ENCODE data around the gene KCNQ1OT1. TPM values are rescaled to one million over a fixed set of nuclear protein-coding genes. Genes with fewer than 3 reads are reported as not detected.

The KCNQ1OT1 gene
- total RNA-seq, 8 experiments from 2014 or later: 1.2 to 6.3 (median 3.8) TPM

- no peak overlapping the region for H3K4me3 ChIP-seq
- ATAC-seq (replicated peaks in 6 of 8): peak in 4 of 8 experiments; percentile 1 to 18 (median 11)
- H3K27ac ChIP-seq: no peak overlapping the region
- H3K4me1 ChIP-seq (replicated peaks in 1 of 2): peaks cover 33 to 36% of the 10 kb centered on the region in 2 donors
- 92% methylated on average over 5 of the region's 12 CpGs; no CpG with 5 or more reads in 9 of the 10 experiments for WGBS, 10 experiments
- in situ Hi-C loops (cut with MboI; ENCODE audit: low pct_unique_long_range_greater_than_20kb in 2 of 9, low sequenced_read_pairs in 9 of 9, unreplicated experiment in 9 of 9): no loop called here
Measured at GRCh38 chr11:2732940-2733628, 33.3 kb upstream of the KCNQ1OT1 start.

GRCh38 chr11:2732261-2732939, 32.6 kb upstream of the KCNQ1OT1 start:
- WGBS, 10 experiments: 89 to 93% methylated on average over 16 to 23 of the region's 32 CpGs; no CpG with 5 or more reads in 8 of the 10 experiments
- H3K27ac ChIP-seq: no peak overlapping the region
- no peak overlapping the region for H3K4me3 ChIP-seq
- peak in 2 of 8 experiments; percentile 12 for ATAC-seq (replicated peaks in 6 of 8)
- in situ Hi-C loops (cut with MboI; ENCODE audit: low pct_unique_long_range_greater_than_20kb in 2 of 9, low sequenced_read_pairs in 9 of 9, unreplicated experiment in 9 of 9): no loop called here
- H3K4me1 ChIP-seq (replicated peaks in 1 of 2): peaks cover 28 to 31% of the 10 kb centered on the region in 2 donors

GRCh38 chr11:2731130-2732125, 31.6 kb upstream of the KCNQ1OT1 start:
- peak in 1 of 8 experiments; percentile 39 for ATAC-seq (replicated peaks in 6 of 8)
- Histone ChIP-seq H3K27ac (no peak overlapping the region), H3K4me1 (replicated peaks in 1 of 2) (peaks cover 25 to 31% of the 10 kb centered on the region in 2 donors), H3K4me3 (no peak overlapping the region)
- 60 to 100% (median 86%) methylated on average over 1 to 9 of the region's 28 CpGs; no CpG with 5 or more reads in 5 of the 10 experiments for WGBS, 10 experiments
- in situ Hi-C loops (cut with MboI; ENCODE audit: low pct_unique_long_range_greater_than_20kb in 2 of 9, low sequenced_read_pairs in 9 of 9, unreplicated experiment in 9 of 9): no loop called here

GRCh38 chr11:2730272-2731129, 30.7 kb upstream of the KCNQ1OT1 start:
- H3K4me3 ChIP-seq: no peak overlapping the region
- in situ Hi-C loops (cut with MboI; ENCODE audit: low pct_unique_long_range_greater_than_20kb in 2 of 9, low sequenced_read_pairs in 9 of 9, unreplicated experiment in 9 of 9): no loop called here
- H3K4me1 ChIP-seq (replicated peaks in 1 of 2): peaks cover 32 to 37% of the 10 kb centered on the region in 2 donors
- no peak overlapping the region for H3K27ac ChIP-seq
- 60 to 98% (median 74%) methylated on average over 1 to 9 of the region's 16 CpGs; no CpG with 5 or more reads in 5 of the 10 experiments for WGBS, 10 experiments
- no peak for ATAC-seq (replicated peaks in 6 of 8)

- in situ Hi-C loops (cut with MboI; ENCODE audit: low pct_unique_long_range_greater_than_20kb in 2 of 9, low sequenced_read_pairs in 9 of 9, unreplicated experiment in 9 of 9): no loop called here
- WGBS, 10 experiments: 40 to 100% (median 90%) methylated on average over 1 to 4 of the region's 9 CpGs; no CpG with 5 or more reads in 4 of the 10 experiments
- H3K4me1 ChIP-seq (replicated peaks in 1 of 2): peaks cover 32 to 40% of the 10 kb centered on the region in 2 donors
- H3K4me3 ChIP-seq: no peak overlapping the region
- no peak for ATAC-seq (replicated peaks in 6 of 8)
- H3K27ac ChIP-seq: no peak overlapping the region
Measured at GRCh38 chr11:2729841-2730240, 30.0 kb upstream of the KCNQ1OT1 start.

- no peak overlapping the region for H3K4me3 ChIP-seq
- peak in 2 of 8 experiments; percentile 8 to 9 for ATAC-seq (replicated peaks in 6 of 8)
- H3K27ac ChIP-seq: no peak overlapping the region
- WGBS, 10 experiments: 81 to 100% (median 95%) methylated on average over 1 to 4 of the region's 18 CpGs; no CpG with 5 or more reads in 7 of the 10 experiments
- H3K4me1 ChIP-seq (replicated peaks in 1 of 2): peaks cover 33 to 38% of the 10 kb centered on the region in 2 donors
- in situ Hi-C loops (cut with MboI; ENCODE audit: low pct_unique_long_range_greater_than_20kb in 2 of 9, low sequenced_read_pairs in 9 of 9, unreplicated experiment in 9 of 9): no loop called here
Measured at GRCh38 chr11:2728663-2729332, 29.0 kb upstream of the KCNQ1OT1 start.

- Histone ChIP-seq H3K27ac (no peak overlapping the region), H3K4me1 (replicated peaks in 1 of 2) (peaks cover 30 to 36% of the 10 kb centered on the region in 2 donors), H3K4me3 (no peak overlapping the region)
- 40 to 100% (median 60%) methylated on average over 1 to 6 of the region's 17 CpGs; no CpG with 5 or more reads in 3 of the 10 experiments for WGBS, 10 experiments
- no peak for ATAC-seq (replicated peaks in 6 of 8)
- in situ Hi-C loops (cut with MboI; ENCODE audit: low pct_unique_long_range_greater_than_20kb in 2 of 9, low sequenced_read_pairs in 9 of 9, unreplicated experiment in 9 of 9): no loop called here
Measured at GRCh38 chr11:2728128-2728662, 28.4 kb upstream of the KCNQ1OT1 start.

GRCh38 chr11:2726964-2727363, 27.2 kb upstream of the KCNQ1OT1 start:
- WGBS, 10 experiments: 80 to 100% (median 100%) methylated on average over 1 to 2 of the region's 4 CpGs; no CpG with 5 or more reads in 7 of the 10 experiments
- in situ Hi-C loops (cut with MboI; ENCODE audit: low pct_unique_long_range_greater_than_20kb in 2 of 9, low sequenced_read_pairs in 9 of 9, unreplicated experiment in 9 of 9): no loop called here
- ATAC-seq (replicated peaks in 6 of 8): no peak
- peaks cover 27 to 39% of the 10 kb centered on the region in 2 donors for H3K4me1 ChIP-seq (replicated peaks in 1 of 2)
- H3K4me3 ChIP-seq: no peak overlapping the region
- no peak overlapping the region for H3K27ac ChIP-seq

GRCh38 chr11:2725368-2726300, 25.8 kb upstream of the KCNQ1OT1 start:
- Histone ChIP-seq H3K4me3 (no peak overlapping the region), H3K4me1 (replicated peaks in 1 of 2) (peaks cover 40 to 48% of the 10 kb centered on the region in 2 donors), H3K27ac (no peak overlapping the region)
- peak in 5 of 8 experiments; percentile 19 to 93 (median 73) for ATAC-seq (replicated peaks in 6 of 8)
- in situ Hi-C loops (cut with MboI; ENCODE audit: low pct_unique_long_range_greater_than_20kb in 2 of 9, low sequenced_read_pairs in 9 of 9, unreplicated experiment in 9 of 9): no loop called here
- 32 to 96% (median 88%) methylated on average over 1 to 7 of the region's 27 CpGs; no CpG with 5 or more reads in 4 of the 10 experiments for WGBS, 10 experiments

GRCh38 chr11:2724653-2725367, 25.0 kb upstream of the KCNQ1OT1 start:
- in situ Hi-C loops (cut with MboI; ENCODE audit: low pct_unique_long_range_greater_than_20kb in 2 of 9, low sequenced_read_pairs in 9 of 9, unreplicated experiment in 9 of 9): no loop called here
- peak in 3 of 8 experiments; percentile 63 to 73 (median 71) for ATAC-seq (replicated peaks in 6 of 8)
- WGBS, 10 experiments: 38 to 97% (median 71%) methylated on average over 1 to 6 of the region's 20 CpGs; no CpG with 5 or more reads in 6 of the 10 experiments
- Histone ChIP-seq H3K27ac (no peak overlapping the region), H3K4me1 (replicated peaks in 1 of 2) (peaks cover 39 to 48% of the 10 kb centered on the region in 2 donors), H3K4me3 (no peak overlapping the region)

Measured in motor neuron (in vitro differentiated cells).